RKO (cell line): ENCODE results near the gene CHMP4A.

ENCODE experiments used
- DNase-seq: peaks from one replicate; pipeline ENCODE4 v3.0.0-alpha.2; 2016; ENCODE audit warnings: low spot score

Gene CHMP4A

DNA sequence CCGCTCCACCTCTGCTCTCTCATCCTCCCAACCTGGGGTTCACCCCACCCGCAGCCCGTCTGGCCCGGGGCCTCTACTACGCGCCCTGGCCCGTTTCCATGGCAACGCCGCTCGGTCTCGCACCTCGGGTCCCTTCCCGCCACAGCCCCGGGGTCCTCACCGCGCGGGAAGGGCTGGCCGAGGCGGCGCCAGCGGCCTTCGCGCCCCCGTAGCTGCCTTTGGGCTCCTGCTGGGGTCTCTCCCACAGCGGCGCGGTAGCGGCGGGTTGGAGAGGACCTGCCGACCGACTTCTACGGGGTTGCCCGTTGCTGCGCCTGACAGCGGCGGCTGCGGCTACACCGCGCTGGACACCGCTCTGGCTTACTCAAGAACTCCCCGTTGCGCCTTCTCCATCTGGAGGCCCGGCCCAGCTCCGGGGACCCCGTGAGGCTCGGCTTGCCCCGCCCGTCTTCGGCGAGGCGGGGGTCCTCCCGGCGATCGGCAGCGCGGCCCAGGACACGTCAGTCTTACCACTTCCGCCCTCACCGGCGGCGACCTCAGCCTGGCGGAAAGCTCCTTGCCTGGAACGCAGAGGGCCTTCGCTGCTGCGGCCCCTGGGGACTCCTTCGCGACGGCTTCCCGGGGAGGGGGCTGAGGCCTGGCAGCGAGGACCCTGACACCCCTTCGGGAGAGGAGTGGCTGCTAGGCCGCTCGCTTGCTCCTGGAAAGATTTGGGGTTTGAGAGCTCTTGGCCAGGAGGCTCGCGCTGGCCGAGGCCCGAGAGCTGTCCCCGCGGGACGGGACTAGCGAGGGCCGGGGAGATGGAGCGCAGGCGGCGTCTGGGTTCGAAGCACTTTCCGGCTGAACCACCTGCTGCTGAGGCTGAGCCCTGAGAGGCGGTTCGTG, 17.9 kb downstream of the CHMP4A start, which contains the start of gene TM9SF1:
Gene TM9SF1, minus strand, starts transcription at position 256 of the 885 bp plus-strand sequence. CDS start 422 bp downstream, outside the sequence.
- DNase-seq: peak; percentile 90

DNA sequence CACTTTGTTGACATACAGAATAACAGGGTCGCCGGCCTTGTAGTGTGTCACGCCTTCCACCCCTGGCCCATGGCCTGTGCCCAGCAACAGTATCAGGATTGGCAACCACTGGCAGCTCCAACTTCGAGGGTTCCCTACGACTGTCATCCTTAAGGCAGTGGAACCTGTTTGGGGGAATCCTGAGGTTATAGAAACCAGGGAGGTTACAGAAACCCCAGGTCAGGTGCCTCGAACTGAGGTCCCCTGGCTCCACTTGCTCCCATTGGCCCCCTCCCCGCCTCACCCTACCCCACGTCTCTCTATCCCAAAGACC, 18.5 kb downstream of the CHMP4A start:
- DNase-seq: no peak

DNA sequence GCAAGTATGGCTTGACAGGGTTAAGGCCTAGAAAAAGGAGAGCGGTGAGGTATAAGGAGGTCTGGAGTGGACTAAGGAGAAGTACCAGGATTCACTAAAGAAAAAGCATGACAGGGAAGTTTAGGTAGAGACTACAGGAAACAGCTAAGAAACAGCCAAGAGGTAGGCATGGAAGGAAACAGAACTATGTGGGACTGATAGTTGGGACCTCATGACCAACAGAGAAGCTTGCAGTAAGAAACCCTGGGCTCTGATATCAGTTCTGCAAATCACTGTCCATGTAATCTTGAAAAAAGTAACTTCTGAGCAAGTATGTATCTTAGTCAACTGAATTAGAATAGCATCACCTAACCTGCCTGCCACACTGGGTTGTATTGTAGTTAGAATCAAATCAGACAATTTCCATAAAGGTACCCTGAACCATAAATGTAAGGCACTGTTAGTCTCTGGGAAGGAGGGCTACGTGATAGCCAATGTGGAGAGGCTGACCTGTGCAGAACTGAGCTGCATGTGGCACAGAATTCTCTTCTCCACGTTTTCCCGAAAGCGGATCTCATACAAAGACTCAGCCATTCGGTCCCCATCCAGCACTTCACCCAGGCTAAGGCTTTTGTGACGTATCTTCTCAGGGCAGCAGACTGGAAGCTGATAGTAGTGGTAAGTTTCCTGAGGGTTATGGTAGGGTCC, 19.0 kb downstream of the CHMP4A start:
- DNase-seq: no peak

DNA sequence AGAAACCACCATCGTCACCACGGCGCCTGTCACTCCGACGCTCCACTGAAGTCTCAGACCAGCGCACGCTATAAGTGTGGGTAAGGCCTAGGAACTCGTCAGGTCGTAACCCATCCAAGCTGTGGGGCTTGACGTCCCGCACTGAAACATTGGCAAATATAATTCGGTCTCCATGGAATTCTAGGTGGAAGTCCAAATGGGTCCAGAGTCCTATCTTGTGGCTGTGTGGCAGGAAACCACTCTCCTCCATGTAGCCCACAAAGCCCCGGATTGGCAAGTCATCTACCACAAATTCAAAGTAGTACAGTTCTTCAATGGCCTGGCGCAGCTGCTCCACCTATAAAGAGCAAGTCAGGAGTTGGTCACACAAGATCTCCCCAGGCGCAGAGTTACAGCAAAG, 20.4 kb downstream of the CHMP4A start:
- DNase-seq: no peak

DNA sequence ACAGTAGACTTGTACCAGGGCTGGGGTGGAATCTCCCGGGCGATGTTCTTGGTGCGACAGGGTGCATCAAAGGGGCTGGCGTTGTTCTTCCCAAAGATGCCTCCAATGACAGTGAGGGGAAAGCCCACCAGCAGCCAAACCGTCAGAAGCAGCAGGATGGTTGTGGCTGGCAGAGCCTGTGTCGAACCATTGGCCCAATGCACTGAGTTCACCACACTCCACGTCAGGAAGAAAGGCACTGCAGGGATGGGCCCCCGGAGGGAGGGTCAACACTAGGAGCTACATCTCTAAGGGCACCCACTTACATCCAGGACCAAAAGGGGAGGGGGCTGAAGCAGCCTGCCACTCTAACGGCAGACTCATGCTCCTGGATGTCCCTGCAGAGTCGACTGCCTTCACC, 22.9 kb downstream of the CHMP4A start:
- DNase-seq: no peak

DNA sequence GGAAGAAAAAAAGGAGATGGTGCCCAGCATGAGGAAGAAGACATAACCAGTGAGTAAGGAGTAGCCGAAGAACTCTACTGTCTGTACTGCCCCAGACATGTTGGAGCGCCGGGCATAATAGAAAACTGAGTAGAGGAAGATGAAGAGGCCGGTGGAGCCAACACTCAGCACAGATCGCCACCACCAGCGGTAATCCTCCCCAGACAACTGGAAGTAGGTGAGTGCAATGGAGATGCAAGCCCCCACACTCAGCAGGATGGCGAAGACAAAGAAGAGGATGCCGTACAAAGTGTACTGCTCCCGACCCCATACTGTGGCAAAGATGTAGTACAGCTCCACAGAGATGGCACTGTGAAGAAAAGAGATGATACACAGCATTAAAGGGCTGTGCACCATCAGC, 23.8 kb downstream of the CHMP4A start:
- no peak for DNase-seq

DNA sequence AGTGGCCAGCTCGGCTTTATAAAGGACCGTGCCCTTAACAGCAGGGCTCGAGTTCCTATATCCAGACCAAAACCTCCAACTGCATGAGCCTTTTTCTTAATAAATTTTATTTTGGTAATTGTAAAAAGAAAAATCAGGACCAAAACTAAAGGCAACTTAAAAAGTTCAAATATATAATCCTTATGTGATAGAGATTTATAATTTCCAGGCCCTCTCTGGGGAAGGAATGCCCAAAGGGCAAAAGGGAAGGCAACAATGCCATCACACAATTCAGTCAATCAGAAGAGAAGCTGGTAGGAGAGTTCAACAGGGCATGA, 24.3 kb downstream of the CHMP4A start:
- DNase-seq: no peak

DNA sequence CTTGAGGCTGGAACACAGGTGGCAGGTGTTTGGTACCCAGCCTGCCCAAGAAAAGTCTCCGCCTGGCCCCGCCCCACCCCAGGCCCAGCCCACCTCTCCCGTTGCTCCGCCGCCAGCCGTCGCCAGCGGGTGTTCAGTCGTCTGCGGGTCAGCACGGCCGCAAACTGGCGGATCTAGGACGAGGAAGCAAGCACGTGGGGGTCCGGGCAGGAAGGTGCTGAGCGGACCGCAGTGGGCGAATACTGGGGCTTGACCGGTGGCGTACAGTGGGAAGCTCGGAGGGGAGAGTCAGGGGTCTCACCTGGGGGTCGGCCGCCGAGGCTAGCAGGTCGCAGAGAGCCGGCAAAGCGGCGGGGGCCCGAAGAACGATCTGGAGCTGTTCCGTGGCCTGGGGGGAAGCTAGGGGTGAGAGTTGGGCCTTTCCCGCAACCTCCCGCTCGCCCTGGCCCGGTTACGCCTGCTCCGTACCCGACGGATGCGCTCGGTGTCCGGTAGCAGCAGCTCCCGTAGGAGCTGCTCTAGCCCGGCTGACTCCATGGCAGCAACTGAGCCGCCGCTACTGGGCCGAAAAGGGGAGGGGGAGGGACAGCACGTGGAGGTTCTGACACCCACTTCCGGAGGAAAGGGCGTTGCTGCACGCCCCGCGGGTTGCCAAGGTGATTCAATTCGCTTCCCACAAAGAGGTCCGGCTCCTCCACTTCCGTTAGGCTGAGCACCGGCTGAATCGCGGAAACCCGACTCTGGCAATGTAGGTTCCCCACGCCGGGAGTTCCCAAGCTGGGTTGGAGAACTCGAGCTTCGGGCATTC, 24.8 kb downstream of the CHMP4A start, which contains the start of gene IPO4:
Gene IPO4, minus strand, starts transcription at position 566 of the 808 bp plus-strand sequence. Its CDS starts 29 bp downstream, at position 537.
- peak; percentile 99 for DNase-seq

DNA sequence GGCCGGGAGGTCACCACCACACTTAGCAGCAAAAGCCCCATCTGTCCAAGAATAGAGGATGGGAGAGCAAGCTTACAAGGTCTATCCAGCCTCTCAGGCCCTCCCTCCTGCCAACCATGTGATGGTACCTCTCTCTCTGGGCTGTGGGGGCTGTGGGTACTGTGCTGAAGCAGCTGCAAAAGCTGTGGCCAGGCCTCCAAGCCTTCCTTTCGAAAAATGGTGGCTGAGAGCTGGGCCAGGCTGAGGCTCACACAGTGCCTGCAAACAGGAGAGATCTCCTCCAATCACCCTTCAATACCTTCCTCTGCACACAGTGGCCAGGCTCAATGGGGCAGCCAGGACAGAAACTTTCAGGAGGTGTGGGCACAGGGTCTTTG, 25.8 kb downstream of the CHMP4A start:
- no peak for DNase-seq

DNA sequence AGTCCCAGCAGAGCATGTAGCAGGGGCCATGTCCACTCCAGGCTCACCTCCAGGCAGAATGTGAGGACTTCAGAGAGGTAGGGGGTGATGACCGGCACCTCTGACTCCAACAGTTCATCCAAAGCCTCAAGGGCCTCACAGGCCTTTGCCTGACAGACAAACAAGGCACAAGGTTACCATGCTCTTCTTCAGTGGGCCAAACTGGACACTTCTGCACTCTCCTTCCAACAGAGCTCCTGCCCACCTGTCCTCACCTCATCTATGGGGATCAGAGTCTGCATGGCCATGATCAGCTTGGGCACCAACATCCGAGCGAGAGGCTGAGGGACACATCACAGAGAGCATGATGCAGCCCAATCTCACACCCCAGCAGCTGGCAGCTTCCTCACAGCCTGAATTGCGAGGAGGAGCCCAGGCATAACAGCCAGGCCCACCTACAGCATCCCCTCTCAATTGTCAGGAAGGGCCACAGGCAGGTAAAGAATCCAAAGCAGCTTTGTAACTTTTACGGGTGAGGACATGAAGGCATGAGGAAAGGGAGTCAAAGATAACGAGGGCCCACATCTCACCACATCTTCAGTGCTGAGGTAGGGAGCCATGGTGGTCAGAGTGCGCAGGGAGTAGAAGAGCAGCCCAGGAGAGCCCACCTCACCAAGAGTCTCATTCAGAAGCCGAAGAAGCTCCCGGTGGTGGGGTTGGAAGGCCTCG, 26.3 kb downstream of the CHMP4A start:
- no peak for DNase-seq

DNA sequence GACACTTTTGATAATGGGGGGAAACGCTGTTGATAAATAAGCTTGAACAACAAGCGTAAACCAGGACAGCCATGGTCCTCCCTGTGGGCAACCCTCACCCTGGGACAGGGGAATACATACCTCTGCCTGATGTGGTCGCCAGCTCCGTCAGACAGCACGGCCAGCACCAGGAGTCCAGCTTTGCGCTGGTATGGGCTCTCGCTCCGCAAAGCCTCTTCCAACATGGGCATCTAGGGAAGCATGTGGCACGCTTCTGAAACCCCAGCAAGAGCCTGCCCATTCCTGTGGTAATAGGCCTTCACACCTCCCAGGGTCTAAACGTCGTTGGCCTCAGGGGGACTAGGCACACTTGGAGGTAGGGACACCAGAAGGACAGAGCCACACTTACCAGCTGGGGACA, 27.5 kb downstream of the CHMP4A start:
- DNase-seq: no peak

DNA sequence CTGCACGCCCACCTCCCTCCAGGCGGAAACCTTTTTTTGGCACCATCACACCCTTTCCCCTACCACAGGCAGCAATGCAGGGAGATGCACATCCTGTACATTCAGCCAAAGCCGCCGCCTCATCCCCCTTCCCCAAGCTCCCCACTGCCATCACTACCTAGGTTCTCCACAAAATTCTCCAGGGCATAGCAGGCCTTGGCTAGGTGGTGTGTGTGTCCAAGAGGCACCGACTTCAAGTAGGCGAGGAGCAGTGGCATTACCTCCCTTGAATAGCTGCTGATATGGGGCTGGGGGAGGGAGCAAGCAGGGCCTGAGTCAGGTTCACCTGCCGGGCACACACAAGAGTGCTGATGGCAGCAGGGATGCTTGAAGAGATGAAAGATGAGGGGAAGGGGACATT, 28.3 kb downstream of the CHMP4A start:
- DNase-seq: no peak

DNA sequence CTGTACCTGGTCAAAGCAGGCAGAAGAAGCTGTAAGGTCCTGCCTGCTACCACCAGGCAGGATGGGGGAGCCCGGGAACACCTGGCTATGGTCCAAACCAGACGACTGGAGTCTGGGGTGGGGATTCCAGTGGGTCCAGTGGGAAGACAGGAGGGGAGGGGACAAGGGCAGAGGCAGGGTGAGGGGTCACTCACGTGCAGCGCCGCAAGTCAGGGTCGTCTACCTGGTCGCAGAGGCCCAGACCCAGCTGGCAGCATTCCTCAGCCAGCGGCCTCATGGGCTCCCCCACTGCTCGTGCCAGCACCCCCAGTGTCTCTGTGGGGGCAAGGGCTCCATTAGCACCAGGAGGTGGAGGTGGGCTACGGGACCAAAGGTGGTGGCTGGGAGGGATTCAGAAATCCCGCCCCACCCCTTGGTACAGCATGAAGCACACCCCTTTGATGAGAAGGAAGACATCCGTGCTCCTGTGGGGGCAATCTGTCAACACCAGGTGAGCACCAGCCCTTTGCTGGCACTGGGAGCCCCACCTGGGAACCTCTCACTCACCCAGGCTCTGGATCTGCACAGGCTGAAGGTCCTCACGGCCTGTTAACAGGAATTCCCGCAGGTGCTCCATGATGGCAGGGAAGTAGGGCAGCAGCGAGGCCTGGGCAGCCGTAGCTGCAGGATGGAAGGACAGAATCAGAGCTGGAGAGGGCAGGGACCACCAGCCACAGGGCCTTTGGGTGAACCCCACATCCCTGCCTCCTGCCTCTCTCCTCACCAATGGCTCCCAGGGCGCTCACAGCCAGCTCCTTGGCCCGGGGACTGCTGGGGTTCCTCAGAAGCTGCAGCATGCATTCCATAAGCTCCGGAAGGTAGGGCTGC, 29.0 kb downstream of the CHMP4A start:
- no peak for DNase-seq

DNA sequence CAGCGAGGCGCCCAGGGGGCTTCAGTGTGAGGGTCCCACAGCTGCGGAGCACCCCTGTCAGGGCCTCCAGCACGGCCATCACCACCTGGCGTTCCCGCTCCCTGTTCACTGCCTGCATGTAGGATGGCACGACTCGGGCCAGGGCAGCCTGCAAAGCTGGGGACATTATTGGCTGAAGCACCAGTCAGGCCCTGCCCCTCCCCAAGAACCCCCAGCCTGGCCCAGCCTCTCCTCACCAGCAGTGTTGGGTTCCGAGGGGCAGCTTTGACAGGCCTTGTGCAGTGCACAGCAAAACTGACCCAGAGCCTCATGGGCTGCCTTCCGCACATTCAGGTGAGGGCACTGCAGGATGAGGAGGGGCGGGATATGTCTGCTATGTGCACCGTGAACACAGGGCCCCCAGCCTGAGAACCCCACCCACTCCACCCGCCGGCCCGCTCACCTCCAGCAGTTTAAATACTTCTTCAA, 30.2 kb downstream of the CHMP4A start:
- no peak for DNase-seq

DNA sequence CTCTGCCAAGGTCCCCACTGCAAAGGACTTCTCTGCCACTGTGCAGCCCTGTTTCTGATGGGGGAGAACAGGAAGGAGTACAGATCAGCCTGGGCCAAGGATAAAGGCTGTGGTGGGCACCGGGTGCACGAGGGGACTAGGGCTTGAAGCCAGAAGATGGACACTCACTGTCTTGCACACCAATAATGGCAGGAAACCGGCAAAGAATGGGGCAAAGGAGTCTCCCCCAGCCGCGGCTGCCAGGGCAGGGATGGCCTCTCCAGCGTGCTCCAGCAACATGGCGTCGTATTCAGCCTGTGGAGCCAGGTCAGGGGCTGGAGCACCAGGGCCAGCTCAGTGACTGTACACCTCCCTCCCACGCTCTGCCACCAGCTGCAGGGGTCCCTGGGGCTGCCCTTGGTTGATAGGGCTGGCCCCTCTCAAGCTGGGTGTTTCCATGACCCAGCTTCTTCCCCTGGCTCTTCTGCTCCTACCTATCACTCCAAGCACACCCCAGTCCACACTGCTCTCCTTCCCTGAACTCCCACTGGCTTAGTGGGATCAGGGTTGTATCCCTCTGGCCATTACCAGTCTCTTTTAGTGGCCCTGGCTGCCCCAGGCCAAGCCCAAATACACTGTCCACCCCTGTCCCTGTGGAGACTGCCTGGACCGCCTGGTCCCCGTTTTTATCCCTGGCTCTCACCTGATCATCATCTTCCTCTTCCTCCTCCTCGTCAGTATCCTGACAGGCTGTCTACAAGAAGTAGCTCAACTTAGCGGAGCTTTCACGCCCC, 31.0 kb downstream of the CHMP4A start:
- DNase-seq: no peak

DNA sequence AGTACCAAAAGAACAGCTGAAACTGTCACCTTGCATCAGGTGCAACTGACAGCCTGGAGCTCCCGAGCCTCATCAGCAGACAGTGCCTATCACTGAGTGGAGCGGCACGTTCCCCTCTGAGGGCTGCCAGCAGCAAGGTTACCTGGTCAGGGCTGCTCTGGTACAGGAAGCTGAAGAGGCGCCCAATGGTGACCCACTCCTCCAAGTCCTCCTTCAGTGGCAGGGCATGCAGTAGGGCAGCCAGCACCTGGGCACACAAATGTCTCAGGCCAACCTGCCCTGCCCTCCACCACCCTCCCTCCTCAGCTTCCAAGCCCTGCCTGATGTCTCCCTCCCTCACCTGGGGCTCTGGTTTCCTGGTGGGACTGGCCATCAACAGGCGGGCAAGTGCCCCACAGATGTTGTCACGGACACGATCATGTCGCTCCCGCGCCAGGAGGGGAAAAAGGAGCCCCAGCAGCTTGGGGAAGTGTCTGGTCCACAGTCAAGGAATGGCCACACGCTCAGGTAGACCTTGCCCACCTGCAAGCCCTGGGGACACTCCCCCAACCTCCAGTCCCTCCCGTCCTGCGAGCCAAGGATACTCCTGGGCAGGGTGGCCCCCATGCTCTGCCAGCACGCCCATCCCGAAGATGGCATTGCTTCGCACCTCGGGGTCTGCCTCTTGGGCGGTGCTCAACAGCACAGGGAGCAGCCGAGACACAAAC, 31.8 kb downstream of the CHMP4A start:
- no peak for DNase-seq

DNA sequence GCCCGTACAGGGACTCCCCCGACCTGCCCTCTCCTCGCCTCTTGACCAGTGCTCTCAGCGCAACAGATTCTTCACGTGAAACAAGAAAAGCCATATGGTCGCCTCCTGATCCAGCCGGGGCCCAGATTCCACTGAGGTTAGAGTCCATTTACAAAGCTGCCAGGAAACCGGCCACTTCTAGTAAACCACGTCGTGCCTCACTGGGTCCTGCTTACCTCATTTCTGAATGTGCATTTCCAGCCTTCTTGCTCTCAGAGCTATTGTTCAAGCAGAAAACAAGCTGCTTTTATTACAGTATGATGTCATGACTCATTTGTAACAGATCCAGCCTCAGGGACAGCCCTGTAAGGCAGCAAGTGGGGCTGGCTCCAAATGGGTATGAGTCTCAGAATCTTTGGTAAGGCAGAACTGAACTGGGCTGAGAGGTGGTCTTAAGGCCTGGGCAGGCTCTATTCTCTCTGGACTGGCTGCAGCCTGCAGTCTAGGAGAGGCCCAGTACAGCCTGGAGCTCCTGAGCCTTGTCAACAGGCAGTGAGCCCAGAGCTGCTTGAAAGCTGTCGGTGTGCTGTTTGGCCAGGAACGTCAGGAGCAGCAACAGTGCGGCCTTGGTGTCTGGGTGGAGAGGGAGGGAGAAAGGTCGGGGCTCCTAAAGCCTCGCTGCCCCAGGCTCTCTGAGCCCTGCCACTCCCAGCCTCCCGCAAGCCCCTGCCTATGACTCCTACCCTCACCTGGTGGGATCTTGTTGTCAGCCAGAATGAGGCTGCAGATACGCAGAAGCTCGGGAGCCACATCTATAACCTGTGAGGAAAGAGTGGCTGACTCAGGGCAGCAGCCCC, 33.1 kb downstream of the CHMP4A start:
- peak; percentile 42 for DNase-seq

DNA sequence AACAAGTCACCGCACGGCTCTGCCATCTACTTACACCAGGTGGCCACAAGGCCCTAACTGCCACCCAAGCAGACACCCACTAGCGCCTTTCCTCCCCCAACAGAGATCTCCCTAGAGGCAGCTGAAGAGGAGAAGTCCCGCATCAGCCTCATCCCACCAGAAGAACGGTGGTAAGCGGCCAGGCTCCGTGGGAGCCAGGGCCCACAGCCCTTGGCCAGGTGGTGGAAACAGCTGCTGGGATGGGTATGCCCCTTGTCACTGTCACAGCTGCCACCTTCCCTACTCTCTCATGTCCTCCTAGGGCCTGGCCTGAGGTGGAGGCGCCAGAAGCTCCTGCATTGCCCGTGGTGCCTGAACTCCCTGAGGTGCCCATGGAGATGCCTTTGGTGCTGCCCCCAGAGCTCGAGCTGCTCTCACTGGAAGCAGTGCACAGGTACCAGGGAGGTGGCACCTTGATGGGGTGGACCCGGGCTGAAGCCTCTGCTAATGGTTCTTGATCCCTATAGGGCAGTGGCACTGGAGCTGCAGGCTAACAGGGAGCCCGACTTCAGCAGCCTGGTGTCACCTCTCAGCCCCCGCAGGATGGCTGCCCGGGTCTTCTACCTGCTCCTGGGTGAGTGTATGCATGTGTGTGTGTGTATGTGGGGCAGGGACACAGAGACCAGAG, 33.9 kb downstream of the CHMP4A start:
- no peak for DNase-seq
